22Rv1 (cell line): Measurements from ENCODE around the gene BABAM2.
"Not testable (repeated sequence)": the region's sequence is repeated elsewhere in the genome, so short reads cannot be mapped to it uniquely, and the experiment has no call there.

Source experiments
- H3K27ac ChIP-seq: fragments of 450-650 bp; 2 replicates; pipeline ENCODE4 v1.5.1; 2017
- ZFX ChIP-seq: fragments of 450-650 bp; IDR thresholded peaks from 2 replicates; pipeline ENCODE4 v1.6.1; 2017; ENCODE audit warnings: antibody characterized with exemption, borderline replicate concordance
- TF ChIP-seq, protein P1 (sequence below): fragments of 450-650 bp; IDR thresholded peaks from 2 replicates; pipeline ENCODE4 v1.5.1; 2017; ENCODE audit warnings: mild to moderate bottlenecking

The BABAM2 gene

DNA sequence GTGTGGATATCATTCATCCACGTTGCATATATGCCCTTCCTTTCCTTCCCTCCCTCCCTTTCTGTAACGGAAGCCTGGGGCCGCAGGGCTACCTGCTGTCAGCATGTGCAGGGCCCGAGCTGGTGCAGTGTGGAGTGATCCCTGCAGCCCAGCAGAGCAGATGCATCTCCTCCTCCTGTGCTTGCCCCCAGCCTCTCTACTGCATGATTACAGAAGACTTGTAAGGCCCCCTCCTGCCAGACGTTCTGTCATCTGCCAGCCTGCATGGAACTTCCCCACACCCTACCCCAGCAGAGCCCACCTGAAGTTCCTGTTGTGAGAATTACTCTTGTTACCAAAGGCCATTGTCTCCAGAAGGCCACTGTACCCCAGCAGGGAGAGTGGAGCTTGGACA lies 434.6 kb downstream of the BABAM2 start:
- TF ChIP-seq, protein P1, sequence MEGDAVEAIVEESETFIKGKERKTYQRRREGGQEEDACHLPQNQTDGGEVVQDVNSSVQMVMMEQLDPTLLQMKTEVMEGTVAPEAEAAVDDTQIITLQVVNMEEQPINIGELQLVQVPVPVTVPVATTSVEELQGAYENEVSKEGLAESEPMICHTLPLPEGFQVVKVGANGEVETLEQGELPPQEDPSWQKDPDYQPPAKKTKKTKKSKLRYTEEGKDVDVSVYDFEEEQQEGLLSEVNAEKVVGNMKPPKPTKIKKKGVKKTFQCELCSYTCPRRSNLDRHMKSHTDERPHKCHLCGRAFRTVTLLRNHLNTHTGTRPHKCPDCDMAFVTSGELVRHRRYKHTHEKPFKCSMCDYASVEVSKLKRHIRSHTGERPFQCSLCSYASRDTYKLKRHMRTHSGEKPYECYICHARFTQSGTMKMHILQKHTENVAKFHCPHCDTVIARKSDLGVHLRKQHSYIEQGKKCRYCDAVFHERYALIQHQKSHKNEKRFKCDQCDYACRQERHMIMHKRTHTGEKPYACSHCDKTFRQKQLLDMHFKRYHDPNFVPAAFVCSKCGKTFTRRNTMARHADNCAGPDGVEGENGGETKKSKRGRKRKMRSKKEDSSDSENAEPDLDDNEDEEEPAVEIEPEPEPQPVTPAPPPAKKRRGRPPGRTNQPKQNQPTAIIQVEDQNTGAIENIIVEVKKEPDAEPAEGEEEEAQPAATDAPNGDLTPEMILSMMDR, result no peak
- TF ChIP-seq ZFX, result no peak
- no peak overlapping the region for H3K27ac ChIP-seq

DNA sequence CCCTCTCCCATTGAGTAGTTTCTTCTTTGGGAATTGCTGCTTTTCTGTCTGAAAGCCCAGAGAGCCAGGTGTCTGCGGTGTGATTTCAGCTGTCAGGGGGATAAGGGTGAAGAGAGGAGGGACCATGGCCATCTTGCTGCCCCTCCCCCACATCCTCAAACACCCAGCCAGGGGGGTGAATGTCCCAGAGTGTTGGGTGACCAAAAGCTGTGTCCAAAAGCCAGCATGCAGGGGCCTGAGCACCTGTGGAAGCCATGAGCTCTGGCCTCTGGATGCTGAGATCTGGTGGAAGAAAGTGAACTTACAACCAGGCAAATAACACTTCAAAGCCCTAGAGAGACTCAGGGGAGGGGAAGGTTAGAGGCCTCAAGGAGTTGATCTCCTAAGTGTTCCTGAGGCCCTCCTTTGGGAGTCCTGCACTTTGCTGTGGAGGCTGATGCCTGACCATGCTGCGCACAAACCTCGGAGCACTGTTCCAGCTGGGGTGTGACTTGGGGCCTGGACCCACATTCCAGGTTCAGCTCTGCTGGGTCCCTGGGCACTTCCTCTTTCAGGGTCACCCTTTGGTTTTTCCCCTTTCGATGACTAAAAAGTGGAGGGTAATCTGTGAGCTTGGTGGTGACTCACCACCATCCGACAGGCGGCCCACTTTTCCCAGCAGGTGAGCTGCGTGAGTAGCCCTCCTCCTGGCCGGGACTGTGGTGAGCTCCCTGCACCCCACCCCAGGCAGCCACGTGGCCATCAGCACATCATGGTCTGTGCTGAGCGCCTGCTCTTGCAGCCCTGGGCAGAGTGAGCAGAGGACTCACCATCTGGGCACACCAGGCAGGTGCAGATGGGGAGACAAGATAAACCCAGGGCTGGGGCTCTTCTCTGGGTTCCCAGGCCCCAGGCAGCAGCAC lies 435.3 kb downstream of the BABAM2 start:
- no peak overlapping the region for H3K27ac ChIP-seq
- no peak for TF ChIP-seq ZFX
- TF ChIP-seq, protein P1, result no peak

DNA sequence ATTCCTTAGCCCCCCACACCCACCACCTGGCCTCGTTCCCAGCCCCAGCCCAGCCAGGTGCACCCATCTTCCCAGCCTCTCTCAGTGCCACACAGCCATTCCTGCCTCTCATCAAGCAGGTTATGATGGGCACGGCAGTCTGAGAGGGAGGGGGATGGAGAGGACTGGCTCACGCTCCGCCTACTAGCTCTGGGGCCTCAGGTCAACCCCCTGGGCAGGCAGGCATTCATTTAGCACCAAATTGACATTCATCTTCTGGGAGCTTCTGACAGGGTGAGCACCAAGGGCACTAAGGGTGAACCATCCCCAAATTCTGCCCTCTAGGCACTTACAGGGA lies 435.9 kb downstream of the BABAM2 start:
- TF ChIP-seq, protein P1, result no peak
- TF ChIP-seq ZFX, result no peak
- H3K27ac ChIP-seq, result no peak overlapping the region

DNA sequence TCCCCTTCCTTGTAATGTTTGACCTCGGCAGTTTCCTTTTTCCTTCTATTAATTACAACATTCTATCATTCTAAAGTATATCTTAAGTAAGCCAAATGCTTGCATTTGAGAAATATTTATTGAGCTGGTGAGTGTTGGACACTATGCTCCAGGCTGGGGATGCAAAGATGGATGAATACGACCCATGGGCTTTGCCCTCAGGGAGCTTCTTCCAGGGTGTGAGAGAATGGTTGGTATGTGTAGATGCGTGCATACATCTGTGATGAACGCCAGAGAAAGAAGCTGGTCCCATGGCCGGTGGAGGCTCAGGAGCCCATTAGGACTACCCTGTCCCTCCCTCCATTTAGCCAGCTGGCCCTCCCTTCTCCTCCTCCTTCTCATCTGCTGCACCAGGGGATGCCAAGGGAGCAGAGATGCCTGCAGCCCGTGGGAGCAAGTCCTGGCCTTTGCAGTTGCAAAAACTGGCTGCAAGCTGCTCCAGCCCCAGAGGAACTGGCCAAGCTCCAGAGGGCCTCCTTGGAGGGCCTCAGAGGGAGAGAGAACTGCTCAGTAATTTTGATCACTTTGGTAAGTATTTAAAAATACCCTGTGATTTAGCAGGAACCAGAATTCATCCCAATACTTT lies 436.5 kb downstream of the BABAM2 start:
- H3K27ac ChIP-seq, result no peak overlapping the region
- no peak for TF ChIP-seq ZFX

DNA sequence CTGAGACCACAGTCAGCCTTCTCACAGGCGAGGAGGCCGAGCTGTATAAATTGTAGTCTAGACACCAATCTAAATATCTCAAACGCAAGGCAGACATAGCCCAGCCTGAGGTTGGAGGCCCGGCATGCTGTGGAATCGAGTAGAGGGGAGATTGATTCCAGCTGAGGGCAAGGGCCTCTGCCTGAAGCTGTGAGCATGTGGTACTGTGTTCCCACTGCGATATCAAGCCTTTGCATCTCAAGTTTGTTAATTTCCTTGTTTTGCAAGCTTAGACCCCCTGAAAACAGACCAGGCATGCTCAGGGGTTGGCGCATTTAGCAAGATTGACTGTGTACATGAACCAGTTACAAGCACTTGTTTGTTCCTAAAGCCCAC lies 437.0 kb downstream of the BABAM2 start:
- TF ChIP-seq, protein P1, result no peak
- TF ChIP-seq ZFX, result no peak
- H3K27ac ChIP-seq, result no peak overlapping the region

DNA sequence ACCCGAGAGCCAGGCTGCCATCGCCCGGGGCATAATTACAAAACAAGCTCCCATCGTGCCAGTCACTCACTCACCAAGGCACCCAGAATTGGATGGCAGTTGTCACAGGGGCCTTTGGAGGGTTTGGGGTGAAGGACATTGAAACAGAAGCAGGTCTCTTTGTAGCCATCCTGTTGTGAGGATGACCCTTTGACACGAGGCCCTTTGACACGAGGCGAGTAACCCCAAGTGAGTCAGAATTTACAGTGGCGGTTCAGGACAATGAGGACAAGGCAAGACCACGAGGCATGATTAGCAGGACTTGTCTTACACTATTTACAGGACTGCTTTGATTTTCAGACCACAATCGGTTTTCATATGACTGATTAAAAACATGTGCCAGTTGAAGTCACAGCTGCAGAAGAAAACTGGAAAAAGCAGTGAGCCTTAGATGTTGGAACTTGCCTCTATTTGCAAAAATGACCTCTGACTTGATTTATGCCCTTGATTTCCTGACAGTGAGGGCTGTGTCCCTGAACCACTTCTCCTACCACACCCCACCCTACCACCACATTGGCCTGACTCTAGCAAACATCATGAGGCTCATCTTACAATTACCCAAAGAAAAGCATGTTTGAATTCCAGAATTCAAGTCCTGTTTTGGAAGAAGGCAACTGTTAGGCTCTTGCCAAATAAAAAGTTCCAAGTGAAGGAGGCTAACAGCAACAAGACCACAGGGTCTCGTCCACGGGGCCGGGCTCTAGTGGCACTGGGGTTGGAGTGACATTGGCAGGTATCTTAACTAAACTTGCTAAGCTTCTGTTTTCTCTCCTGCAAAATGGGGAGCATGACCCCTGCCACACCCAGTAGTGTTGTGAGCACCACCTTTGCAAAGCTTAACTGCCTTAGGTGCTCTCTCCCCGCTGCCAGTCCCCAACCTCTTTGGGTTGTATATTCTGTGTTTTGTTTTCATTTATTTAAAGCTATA lies 437.7 kb downstream of the BABAM2 start:
- TF ChIP-seq, protein P1, result no peak
- TF ChIP-seq ZFX, result no peak
- H3K27ac ChIP-seq, result no peak overlapping the region

DNA sequence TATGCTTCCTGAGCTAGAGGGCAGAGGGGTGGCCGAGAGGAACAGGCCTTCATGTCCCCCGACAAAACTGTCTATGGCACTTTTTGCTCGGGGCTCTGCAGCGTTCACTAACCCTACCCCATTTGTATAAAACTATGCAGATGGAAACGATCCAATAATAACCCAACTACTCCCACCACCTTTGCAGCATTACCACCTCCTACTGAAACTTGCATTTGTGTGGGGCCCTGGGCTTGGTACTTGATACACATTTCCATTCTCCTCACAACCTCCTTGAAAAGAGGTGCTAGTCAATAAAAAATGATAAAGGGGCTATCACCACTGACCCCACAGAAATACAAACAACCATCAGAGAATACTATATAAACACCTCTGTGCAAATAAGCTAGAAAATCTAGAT lies 438.7 kb downstream of the BABAM2 start:
- H3K27ac ChIP-seq, result no peak overlapping the region
- TF ChIP-seq, protein P1, result no peak
- TF ChIP-seq ZFX, result no peak

DNA sequence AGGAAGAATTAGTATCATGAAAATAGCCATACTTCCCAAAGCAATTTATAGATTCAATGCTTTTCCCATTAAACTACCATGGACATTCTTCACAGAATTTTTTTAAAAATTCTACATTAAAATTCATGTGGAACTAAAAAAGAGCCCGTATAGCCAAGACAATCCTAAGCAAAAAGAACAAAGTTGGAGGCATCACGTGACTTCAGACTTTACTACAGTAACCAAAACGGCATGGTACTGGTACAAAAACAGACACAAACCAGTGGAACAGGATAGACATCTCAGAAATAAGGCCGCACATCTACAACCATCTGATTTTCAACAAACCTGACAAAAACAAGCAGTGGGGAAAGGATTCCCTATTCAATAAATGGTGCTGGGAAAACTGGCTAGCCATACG lies 440.2 kb downstream of the BABAM2 start:
- H3K27ac ChIP-seq, result not testable (repeated sequence)

DNA sequence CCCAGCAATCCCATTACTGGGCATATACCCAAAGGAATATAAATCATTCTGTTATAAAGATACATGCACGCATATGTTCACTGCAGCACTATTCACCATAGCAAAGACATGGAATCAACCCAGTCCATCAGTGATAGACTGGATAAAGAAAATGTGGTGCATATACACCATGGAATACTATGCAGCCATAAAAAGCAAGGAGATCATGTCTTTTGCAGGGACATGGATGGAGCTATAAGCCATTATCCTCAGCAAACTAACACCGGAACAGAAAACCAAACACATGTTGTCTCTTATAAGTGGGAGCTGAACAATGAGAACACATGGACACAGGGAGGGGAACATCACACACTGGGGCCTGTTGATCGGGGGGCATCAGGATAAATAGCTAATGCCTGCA lies 441.3 kb downstream of the BABAM2 start:
- H3K27ac ChIP-seq, result not testable (repeated sequence)
